OCI-M2 (cell line): ENCODE measurements around the gene LRP1-AS.

Experiments
- DNase-seq: peaks from one replicate; lab custom pipeline; 2025; ENCODE audit not compliant: unreplicated experiment; lab: John Stamatoyannopoulos, UW

Gene LRP1-AS

GRCh38 chr12:57099766-57100165 lies 47.7 kb downstream of the LRP1-AS start:
- no peak for DNase-seq

GRCh38 chr12:57099047-57099714 lies 48.2 kb downstream of the LRP1-AS start:
- DNase-seq: no peak

GRCh38 chr12:57098546-57098945 lies 48.9 kb downstream of the LRP1-AS start:
- DNase-seq: no peak

- DNase-seq: no peak
Measured at GRCh38 chr12:57097554-57097835, 49.9 kb downstream of the LRP1-AS start.

GRCh38 chr12:57096748-57097553 lies 50.5 kb downstream of the LRP1-AS start:
- no peak for DNase-seq

GRCh38 chr12:57096099-57096572 lies 51.3 kb downstream of the LRP1-AS start:
- no peak for DNase-seq

- DNase-seq: no peak
Measured at GRCh38 chr12:57095440-57095839, 52.0 kb downstream of the LRP1-AS start.
